A204.1 (cell line): ENCODE results near the gene CDH5.

Source experiments
- FAIRE-seq: peaks from 2 replicates; lab custom pipeline; 2012; peaks lifted over from hg19 to GRCh38; lab: Jason Lieb, UNC

CDH5 gene

DNA sequence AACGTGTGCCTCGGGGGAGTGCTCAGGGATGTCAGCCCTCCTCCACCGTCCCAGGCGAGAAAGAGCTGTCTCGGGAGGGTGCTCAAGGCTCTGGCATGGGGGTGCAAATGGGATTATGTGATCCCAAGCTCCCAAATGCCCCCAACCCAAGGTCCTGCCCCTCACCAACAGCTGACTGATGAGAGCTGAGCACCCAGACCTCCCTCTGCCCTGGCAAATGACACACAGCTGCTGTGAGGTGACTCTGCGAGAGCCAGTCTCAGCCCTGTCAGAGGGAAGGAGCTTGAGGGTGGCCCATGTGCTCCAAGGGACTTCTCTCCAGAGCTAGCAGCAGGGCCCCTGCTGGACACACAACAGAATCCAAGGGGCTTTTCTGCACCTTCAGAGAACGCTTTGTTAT lies 7.7 kb downstream of the CDH5 start:
- no peak for FAIRE-seq

DNA sequence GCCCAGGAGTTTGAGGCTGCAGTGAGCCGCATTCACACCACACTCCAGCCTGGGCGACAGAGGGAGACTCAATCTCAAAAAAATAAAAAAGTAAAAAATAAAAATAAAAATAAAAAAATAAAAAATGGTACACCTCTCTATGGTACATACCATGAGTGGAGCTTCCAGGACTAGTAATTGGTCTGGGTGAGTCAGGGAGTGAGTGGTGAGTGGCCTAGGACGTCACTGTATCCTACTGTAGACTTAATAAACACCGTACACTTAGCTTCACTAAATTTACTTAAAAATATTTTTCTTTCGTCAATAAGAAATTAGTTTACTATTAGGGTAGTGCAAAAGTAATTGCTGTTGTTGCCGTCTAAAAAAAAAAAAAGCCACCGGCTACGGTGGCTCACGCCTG lies 9.0 kb downstream of the CDH5 start:
- FAIRE-seq: no peak

DNA sequence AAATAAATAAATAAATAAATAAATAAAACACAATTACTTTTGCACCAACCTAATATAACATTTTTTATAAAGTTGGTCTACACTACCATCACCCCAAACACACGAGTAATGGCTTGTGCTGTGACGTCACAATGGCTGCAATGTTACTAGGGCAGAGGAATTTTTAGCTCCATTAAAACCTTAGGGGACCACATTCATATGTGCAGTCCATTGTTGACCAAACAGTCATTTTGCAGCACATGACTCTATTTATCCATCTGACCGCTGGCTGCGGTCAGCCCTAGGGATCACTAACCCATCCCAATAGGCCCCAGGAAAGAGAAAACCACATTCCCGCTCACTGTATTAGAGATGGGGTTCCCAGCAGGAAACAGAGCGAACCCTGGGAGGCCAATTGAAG lies 9.6 kb downstream of the CDH5 start:
- FAIRE-seq: no peak

DNA sequence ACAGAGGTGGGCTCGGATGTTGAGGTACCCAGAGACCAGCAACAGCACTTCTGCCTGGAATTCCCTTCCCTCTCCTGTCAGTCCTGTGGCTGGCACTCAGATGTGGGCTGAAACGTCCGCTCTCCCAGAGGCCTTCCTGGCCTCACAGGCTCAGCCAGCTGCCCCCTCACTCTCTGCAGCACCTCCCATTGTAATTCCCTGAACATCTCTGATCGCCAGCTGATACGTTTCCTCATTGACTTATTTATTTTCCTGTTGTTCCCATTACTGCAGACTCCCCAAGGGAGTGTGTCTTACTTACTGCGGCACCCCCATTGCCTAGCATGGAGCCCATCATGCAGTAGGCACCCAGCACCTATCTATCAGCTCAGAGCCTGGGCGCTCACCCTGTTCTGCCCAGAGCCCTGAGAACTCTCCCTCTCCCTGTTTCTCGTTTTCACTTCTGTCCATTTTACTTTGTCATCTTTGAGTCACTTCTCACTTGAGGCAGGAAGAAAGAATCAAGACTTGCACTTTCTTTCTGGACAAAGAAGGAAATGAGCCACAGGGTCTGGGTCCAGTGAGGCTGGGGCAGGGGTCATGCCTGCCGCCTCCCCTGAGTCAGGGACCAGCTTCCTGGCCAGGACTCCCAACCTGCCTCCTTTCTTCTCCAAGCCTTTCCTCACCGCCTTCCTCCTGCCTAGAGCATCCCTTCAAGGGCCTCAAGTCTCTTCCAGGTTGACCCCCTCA lies 10.2 kb downstream of the CDH5 start:
- no peak for FAIRE-seq

DNA sequence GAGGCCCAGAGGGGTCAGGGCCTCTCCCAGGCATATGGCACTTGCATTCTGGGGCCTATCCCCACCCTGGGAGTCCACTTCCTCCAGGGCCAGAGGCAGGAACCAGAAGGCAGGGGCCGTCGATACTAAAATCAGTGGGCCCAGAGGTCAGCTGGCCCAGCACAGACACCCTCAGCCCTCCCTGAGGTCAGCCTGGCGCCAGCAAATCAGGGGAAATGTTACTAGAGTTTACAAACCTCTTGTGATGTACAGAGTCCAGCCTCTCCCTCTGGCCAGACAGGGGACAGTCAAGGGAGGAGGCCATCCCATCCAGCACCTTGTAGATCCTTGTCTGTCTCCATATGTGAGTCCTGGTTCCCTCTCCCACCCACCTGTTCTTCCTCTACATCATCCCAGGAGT lies 10.8 kb downstream of the CDH5 start:
- no peak for FAIRE-seq

DNA sequence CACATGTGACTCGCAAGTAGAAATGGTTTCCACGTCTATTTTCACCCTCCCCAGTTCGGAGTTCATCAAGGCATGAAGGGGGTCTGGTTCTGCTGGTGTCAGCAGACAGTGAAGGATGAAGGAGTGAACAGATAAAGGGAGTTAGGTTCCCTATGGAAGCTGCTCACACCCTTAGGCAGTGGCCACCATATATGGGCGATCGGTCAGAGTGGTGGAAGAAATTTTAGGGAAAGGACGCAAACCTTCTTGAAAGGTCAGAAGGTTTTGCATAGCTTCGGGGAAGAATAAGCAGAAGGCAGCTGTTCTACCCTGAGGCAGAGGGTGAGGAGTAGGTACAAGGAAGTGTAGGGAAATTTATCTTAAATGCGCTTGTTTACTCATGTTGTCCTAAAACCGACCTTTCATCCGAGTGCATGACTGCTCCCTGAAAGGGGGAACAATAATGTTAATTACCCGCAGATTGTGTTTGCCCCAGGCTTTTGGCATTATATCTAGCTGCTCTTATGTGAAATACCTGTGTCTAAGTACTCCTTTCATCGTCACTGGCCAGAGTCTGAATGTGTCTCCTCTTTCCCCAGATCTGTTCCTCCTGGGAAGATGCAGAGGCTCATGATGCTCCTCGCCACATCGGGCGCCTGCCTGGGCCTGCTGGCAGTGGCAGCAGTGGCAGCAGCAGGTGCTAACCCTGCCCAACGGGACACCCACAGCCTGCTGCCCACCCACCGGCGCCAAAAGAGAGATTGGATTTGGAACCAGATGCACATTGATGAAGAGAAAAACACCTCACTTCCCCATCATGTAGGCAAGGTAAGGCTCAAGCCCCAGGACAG lies 12.5 kb downstream of the CDH5 start:
- no peak for FAIRE-seq

DNA sequence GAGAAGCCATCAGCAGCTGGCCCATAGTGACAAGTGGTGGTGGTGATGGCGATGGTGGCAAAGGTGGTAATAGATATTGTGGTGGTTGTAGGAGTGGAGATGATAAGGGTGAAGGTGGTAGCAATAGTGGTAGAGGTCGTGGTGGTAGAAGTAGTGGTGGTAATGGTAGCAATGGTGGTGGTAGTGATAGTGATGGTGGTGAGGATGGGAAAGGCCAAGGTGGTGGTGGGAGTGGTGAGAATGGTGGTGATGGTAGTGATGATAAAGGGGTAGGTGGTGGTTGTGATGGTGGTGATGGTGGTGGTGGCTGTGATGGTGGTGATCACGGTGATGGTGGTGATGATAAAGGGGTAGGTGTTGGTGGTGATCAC lies 13.1 kb downstream of the CDH5 start:
- no peak for FAIRE-seq

DNA sequence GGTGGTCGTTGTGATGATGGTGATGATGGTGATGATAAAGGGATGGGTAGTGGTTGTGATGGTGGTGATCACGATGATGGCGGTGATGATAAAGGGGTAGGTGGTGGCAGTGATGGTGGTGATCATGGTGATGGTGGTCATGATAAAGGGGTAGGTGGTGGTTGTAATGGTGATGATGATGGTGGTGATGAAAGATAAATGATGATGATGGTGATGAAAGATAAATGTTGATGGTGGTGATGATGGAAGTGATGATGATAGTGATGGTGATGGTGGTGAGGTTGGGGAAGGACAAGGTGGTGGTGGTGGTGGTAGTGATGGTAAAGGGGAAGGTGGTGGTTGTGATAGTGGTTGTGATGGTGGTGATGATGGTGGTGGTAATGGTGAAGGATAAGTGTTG lies 13.9 kb downstream of the CDH5 start:
- no peak for FAIRE-seq

DNA sequence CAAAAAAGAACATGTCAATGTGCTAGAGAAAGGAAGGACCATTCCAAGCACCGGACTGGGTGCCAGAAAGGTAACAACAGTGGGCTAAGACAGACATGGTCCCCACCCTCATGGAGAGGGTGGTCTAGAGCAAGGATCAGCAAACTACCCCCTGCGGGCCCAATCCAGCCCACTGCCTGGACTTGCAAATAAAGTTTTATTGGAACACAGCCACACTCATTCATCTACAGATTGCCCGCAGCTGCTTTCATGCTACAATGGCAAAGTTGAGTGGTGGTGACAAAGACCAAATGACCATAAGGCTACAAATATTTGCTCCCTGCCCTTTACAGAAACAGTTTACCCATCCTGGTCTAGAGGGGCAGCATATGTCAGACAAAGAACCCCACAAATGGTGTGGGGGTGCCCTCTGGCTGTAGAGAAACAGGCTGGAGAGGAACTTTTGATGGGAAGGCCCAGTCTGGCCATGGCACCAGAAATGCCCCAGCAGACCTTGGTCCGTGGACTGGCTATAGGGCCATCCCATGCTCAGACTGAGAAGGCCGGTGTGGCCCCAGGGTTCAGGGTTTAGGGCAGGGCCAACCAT lies 15.2 kb downstream of the CDH5 start:
- FAIRE-seq: no peak

DNA sequence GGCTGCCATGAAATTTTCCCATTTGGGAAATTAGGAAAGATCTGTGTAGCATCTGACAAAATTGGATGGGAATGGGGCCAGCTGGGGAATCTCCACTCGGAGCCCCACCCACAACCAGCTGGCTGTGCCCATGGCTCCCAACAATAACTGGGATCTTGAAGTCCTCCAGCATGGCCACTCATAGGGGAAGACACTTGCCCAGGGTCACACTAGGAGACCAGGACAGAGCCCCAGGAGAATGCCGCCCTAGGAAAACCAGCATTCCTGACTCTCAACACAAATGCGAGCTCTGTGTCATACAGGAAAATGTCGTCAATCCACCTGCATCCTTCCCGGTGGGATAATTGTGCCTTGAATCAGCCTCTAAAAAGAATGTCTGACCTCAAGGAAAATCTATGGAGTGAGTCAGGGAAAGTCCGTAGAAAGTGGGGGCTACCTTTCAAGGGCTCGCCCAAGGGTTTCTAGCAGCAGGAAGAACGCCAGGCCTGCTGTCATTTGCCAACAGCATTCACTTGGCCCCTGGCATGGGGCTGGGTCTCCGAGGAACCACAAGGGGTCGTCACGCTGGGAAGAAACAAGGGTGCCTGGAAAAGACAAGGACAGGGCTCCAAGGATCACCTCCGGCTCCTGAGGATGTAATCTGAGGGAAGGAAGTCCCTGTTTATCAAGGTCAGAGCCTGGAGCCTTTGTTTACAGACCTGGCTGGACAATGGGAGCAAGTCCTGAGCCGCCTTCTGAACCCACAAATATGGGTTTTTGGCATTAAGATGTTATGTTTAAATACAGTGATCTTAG lies 15.9 kb downstream of the CDH5 start:
- FAIRE-seq: no peak

DNA sequence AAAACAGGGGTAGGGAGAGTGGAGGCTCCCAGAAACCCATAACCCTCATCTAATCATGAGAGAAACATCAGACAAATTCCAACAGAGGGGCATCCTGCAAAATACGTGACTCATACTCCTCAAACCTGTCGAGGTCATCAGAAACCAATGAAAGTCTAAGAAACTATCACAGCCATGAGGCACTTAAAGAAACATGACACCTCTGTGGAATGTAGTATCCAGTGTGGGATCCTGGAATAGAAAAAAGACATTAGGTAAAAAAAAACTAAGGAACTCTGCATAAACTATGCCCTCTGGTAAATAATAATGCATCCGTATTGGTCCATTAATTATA lies 16.4 kb downstream of the CDH5 start:
- FAIRE-seq: no peak

DNA sequence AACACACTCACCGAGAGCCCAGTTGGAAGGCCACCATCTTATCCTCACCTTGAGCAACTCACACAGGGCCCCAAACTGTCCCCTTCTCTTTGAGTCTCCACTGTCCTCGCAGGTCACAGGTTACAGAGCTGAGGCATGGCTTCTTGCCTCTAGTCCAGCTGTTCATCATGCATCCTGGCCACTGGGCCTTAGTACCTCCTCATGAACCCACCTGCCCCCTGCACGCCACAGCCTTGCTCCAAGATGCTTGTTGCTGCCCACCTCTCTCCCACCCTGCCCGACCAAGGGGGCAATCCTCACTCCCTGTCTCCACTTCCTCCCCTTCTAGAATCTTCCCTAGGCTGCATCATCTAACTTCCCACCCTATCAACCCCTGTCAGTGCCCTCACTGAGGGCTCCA lies 17.1 kb downstream of the CDH5 start:
- no peak for FAIRE-seq

DNA sequence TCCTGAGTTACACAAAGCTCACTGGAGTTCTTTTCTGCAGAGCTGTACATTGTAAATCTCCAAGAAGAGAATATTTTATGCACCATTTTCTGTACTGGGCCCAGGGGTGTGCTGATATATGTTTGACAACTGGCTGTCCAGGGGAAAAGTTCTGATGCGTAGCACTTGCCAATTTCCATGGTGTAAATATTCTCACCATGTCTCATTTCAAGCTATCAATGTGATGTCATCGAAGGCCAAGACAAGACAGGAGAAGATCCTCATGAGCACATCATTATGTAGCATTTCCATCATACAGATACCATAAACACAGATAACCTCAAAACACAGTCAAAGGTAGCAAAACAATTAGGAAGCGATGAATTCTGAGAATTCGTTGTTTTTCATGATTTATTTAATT lies 18.9 kb downstream of the CDH5 start:
- FAIRE-seq: no peak

DNA sequence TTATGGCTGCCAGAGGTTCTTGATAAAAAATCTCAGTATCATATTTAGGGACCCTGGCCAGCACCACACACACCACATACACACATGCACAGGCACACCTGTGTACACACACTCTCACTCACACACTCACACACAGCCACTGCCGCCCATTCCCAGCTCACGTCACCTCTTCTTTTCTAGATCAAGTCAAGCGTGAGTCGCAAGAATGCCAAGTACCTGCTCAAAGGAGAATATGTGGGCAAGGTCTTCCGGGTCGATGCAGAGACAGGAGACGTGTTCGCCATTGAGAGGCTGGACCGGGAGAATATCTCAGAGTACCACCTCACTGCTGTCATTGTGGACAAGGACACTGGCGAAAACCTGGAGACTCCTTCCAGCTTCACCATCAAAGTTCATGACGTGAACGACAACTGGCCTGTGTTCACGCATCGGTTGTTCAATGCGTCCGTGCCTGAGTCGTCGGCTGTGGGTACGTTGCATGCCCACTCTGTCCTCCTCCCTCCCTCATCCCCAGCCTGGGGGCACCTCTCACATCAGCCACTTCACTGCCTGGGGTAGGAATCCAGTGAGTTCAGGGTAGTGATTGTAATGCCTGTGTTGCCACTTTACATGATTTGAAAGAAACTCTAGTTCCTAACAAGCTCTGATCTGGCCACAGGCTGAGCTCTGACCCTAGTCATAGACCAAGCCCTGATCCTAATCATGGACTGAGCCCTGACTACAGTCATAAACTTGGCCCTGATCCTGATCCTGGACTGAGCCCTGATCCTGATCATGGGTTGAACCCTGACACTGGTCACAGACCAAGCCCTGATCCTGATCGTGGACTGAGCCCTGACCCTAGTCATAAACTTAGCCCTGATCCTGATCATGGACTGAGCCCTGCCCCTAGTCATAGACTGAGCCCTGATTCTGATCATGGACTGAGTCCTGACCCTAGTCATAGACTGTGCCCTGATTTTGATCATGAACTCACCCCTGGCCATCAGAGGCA lies 20.4 kb downstream of the CDH5 start:
- FAIRE-seq: no peak

DNA sequence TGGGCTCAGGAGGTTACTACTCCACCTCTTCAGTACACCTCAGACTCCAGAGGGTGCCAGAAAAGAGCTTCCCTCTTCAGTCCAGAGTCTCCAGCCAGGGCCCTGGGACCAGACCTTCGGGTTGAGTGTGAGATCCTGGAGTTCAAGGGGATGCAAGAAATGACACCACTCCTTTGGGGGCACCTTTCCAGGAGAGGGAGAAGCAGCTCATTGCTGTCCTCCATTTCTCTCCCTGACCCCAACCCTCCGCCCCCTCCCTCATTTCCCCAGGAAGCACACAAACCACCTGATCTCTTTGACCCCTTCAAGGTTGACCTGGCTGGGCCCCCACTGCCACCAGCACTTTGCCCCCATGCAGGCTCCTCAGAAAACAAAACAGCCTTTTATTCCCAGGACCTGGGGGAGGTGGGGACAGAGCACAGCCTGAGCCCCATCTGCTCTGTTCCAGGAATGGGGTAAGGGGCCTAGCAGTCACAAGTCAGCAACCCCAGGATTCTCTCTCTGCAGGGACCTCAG lies 21.4 kb downstream of the CDH5 start:
- FAIRE-seq: no peak

DNA sequence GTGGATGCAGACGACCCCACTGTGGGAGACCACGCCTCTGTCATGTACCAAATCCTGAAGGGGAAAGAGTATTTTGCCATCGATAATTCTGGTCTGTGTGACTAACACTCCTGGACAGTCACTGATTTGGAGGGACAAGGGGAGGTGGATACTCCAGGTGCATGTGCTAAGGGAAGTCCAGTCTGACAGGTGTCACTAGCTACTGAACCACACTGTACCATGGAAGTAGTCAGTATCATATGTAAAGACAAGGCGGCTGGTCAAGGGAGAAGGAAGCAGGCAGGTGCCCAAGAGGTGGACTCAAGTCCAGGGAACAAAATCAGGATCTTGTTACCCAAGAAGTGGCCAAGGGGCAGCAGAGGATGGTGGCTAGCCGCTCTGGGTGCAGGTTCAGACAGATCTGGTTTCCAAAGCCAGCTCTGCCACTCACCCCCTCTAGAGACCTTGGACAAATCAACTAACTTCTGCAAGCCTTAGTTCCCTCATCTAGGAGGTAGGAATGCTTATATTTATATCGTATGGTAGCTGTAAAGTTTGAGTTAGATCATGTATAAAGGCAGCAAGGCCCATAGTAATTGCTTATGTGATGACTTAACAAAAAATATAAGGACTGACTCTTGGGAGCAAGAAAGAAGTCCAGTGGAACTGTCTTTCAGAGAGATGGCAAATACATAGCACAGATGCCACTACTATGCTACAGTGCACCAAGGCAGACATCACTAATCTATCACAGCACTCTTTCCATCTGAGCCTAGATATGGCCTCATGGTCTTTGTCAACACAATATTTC lies 22.1 kb downstream of the CDH5 start:
- no peak for FAIRE-seq

DNA sequence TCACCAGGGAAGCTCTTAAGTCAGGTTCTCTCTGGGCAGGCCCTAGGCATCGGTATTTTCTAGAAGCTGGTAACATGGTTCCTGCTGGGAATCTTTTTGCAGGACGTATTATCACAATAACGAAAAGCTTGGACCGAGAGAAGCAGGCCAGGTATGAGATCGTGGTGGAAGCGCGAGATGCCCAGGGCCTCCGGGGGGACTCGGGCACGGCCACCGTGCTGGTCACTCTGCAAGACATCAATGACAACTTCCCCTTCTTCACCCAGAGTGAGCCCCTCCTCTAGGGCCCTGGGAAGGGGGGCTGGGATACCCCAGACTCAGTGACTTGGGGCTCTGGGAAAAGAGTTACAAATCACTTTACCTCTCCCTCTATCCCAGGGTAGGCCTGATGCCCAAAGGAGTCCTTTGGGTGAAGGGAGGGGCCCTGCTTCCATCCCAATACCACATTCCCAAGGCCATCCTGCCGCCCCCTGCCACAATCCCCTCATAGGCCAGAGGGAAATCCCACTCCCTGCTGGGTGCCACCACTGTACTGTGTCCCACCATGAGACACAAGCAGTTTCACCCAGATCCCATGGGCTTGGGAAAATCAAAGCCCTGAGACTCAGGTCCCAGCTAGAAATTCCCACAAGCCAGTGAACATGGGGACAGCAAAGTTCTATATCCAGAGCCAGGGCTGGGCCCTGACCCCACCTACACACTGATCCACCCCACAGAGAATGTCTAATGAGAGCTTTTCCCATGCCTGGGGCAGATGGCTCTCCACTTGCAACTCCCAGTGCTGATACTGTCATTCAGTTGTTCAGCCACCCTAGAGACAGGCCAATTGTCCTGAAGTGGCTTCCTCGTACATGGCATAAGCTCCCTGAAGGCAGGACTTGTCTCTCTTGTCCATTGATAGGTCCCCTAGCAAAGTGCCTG lies 23.0 kb downstream of the CDH5 start:
- no peak for FAIRE-seq

DNA sequence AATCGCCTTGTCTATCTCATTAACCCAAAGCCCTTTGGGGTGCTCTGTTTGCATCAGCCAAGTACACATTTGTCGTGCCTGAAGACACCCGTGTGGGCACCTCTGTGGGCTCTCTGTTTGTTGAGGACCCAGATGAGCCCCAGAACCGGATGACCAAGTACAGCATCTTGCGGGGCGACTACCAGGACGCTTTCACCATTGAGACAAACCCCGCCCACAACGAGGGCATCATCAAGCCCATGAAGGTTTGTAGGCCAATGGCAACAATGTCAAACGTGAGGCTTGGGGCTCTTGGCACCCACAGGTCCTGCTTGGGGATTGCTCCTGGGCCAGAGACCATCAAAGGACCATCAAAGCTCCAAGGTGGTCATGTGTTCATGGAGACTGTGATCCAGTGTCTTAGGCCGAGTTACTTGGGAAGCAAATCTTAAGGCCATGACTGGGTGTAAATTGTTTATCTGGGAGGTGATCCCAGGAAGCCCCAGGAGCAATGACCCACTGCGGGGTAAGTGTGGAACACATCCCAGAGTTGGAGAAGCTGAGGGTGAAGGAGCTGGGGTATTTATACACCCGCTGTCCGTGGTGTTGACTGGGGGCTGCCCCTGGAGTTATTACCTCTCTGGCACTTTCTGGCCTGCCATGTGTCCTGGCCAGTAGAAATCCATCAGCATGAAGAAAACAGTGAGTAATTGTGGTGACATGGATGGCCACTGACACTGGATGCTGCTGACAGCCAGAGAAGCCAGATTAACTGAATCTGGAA lies 24.0 kb downstream of the CDH5 start:
- no peak for FAIRE-seq
